GM06990 (cell line): ENCODE data around the gene PDSS2.
A peak's percentile ranks its signal among the peaks of the same experiment; 100 is the strongest.
"Not testable (repeated sequence)": the region's sequence is repeated elsewhere in the genome, so short reads cannot be mapped to it uniquely, and the experiment has no call there.

Source experiments
- DNase-seq: peaks from one replicate; pipeline ENCODE4 v3.0.0-alpha.2; 2011; ENCODE audit not compliant: insufficient read length; ENCODE audit errors: extremely low read depth
- H3K27me3 ChIP-seq: replicated peaks from 2 replicates; pipeline ENCODE4 v1.6.0; 2011; ENCODE audit warnings: low read length; ENCODE audit not compliant: control insufficient read depth, insufficient read depth
- H3K36me3 ChIP-seq: 2 replicates; pipeline ENCODE4 v1.5.1; 2011; ENCODE audit warnings: low read length; ENCODE audit not compliant: control insufficient read depth, insufficient read depth
- H3K4me3 ChIP-seq: replicated peaks from 2 replicates; pipeline ENCODE4 v1.5.1; 2011; ENCODE audit warnings: low read depth, mild to moderate bottlenecking, control low read depth, low read length
- TF ChIP-seq, protein P1 (sequence below): IDR thresholded peaks from 2 replicates; pipeline ENCODE4 v1.5.1; 2011; ENCODE audit warnings: low read length, control low read depth, mild to moderate bottlenecking, inconsistent platforms; ENCODE audit not compliant: insufficient read depth, poor library complexity, severe bottlenecking

Gene PDSS2

GRCh38 chr6:107489636-107490565, 30.5 kb upstream of the PDSS2 start, which contains the start of gene SOBP:
Gene SOBP (plus strand): TSS chr6:107490117. CDS start chr6:107490617, 500 bp downstream.
- DNase-seq, result peak; percentile 65
- H3K4me3 ChIP-seq, result peak within 1 kb of the TSS; percentile 65
- H3K36me3 ChIP-seq, result no peaks in the 10 kb centered on the region
- peaks cover 2% of the 10 kb centered on the region for H3K27me3 ChIP-seq
- TF ChIP-seq, protein P1, sequence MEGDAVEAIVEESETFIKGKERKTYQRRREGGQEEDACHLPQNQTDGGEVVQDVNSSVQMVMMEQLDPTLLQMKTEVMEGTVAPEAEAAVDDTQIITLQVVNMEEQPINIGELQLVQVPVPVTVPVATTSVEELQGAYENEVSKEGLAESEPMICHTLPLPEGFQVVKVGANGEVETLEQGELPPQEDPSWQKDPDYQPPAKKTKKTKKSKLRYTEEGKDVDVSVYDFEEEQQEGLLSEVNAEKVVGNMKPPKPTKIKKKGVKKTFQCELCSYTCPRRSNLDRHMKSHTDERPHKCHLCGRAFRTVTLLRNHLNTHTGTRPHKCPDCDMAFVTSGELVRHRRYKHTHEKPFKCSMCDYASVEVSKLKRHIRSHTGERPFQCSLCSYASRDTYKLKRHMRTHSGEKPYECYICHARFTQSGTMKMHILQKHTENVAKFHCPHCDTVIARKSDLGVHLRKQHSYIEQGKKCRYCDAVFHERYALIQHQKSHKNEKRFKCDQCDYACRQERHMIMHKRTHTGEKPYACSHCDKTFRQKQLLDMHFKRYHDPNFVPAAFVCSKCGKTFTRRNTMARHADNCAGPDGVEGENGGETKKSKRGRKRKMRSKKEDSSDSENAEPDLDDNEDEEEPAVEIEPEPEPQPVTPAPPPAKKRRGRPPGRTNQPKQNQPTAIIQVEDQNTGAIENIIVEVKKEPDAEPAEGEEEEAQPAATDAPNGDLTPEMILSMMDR, result no peak

- Histone ChIP-seq H3K36me3 (no peaks in the 10 kb centered on the region), H3K27me3 (peaks cover 2% of the 10 kb centered on the region), H3K4me3 (peak overlapping the region; percentile 61)
- TF ChIP-seq, protein P1, result no peak
- DNase-seq, result peak; percentile 30
Observed at GRCh38 chr6:107488875-107489635, 29.7 kb upstream of the PDSS2 start.

GRCh38 chr6:107488174-107488874, 29.0 kb upstream of the PDSS2 start:
- TF ChIP-seq, protein P1, result no peak
- H3K4me3 ChIP-seq, result peak overlapping the region; percentile 61
- no peaks in the 10 kb centered on the region for H3K36me3 ChIP-seq
- peaks cover 2% of the 10 kb centered on the region for H3K27me3 ChIP-seq
- no peak for DNase-seq

DNA sequence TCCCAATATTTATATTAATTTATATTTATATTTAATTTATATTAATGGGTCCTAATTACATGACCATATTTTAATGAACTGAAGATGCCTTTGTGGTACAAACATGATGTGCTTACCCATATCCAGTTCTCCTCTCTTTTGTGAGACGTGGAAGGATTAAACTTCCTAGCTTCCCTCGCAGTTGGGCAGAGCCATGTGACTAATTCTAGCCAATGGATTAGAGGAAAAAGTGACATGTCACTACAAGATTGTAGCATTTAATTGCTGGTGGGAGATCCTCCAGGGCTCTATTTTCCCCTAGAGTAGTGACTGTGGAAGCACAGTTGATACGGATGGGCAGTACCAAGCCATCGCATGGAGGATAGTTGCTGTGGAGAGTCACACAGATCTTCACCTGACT, 25.8 kb upstream of the PDSS2 start:
- Histone ChIP-seq H3K36me3 (no peaks in the 10 kb centered on the region), H3K27me3 (peaks cover 2% of the 10 kb centered on the region), H3K4me3 (no peak overlapping the region)
- no peak for DNase-seq
- TF ChIP-seq, protein P1, result no peak

DNA sequence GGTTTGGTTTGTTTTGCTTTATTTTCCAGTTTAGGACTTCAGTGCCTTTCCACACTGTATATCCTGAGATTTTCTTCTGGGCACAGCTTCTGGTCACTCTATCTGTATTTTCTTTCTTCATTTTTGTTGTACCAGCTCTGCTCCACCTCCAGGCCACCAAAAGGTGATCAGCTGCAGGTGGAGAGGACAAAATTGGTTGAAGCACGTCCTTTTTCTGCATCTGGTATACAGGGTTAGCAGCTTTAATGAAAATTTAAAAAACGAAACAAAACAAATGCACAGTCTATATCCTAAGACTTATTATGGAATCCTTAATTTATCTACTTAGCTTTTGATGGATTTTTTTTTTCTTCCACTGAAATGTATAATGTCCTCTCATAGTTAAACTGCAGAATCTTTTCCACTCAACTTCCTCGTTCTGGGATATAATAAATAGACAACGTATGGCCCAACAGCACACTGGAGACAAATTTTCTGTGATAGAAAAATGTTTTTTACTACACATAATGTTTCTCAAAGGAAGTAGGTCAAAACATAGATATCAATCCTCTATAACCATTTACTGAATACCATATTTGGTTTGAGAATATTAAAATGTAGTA, 19.8 kb upstream of the PDSS2 start:
- no peak for DNase-seq
- Histone ChIP-seq H3K36me3 (no peaks in the 10 kb centered on the region), H3K27me3 (no peaks in the 10 kb centered on the region), H3K4me3 (no peak overlapping the region)
- TF ChIP-seq, protein P1, result no peak

GRCh38 chr6:107475826-107476225, 16.5 kb upstream of the PDSS2 start:
- not testable (repeated sequence) for H3K4me3 ChIP-seq, H3K27me3 ChIP-seq, DNase-seq, H3K36me3 ChIP-seq

DNA sequence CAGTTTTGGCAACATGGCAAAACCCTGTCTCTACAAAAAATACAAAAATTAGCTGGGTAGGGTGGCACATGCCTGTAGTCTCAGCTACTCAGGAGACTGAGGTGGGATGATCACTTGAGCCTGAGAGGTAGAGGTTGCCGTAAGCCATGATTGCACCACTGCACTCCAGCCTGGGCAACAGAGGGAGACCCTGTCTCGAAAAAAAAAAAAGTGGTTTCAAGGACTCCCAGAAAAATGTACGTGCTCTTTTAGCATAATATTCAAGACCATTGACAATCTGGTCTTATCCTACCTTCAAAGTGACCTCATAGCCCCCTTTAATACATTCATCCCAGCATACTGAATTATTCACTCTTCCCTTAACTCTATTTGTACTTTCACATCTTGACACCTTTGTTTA, 16.0 kb upstream of the PDSS2 start:
- not testable (repeated sequence) for DNase-seq, H3K27me3 ChIP-seq, H3K4me3 ChIP-seq, H3K36me3 ChIP-seq
